ENCODE measurements around the gene PRDM11.

- TF ChIP-seq MAX (IDR thresholded peaks at IDR 0.05; ENCODE audit: low read depth, low read length) (no peak), POLR2A (IDR thresholded peaks at IDR 0.05; ENCODE audit: extremely low read depth, insufficient read length) (no peak), CTCF (IDR thresholded peaks at IDR 0.05; ENCODE audit: low read depth, low read length) (no peak), MYC (IDR thresholded peaks at IDR 0.05; ENCODE audit: low read depth, low read length) (no peak)
These were observed 101.0 kb downstream of the PRDM11 start for GRCh38 chr11:45247433-45247832.
